GM12873 (cell line): ENCODE data around the gene TCTA.
A peak's percentile ranks its signal among the peaks of the same experiment; 100 is the strongest.

Source experiments
- CTCF ChIP-seq: IDR thresholded peaks from 2 replicates; pipeline ENCODE4 v1.5.1; 2012; ENCODE audit warnings: low read depth, mild to moderate bottlenecking, moderate library complexity, low read length, control low read depth; ENCODE audit not compliant: insufficient read depth; ENCODE audit errors: missing control alignments

TCTA gene

GRCh38 chr3:49424816-49425215 lies 12.6 kb downstream of the TCTA start:
- TF ChIP-seq CTCF: no peak

GRCh38 chr3:49427586-49427985 lies 15.4 kb downstream of the TCTA start:
- no peak for TF ChIP-seq CTCF

GRCh38 chr3:49428752-49429080 lies 16.5 kb downstream of the TCTA start:
- no peak for TF ChIP-seq CTCF

GRCh38 chr3:49434731-49435130 lies 22.5 kb downstream of the TCTA start:
- no peak for TF ChIP-seq CTCF

GRCh38 chr3:49445391-49445790 lies 33.2 kb downstream of the TCTA start:
- no peak for TF ChIP-seq CTCF

- no peak for TF ChIP-seq CTCF
Observed at GRCh38 chr3:49453621-49454020, 41.4 kb downstream of the TCTA start.

GRCh38 chr3:49454458-49454857 lies 42.2 kb downstream of the TCTA start:
- peak; percentile 37 for TF ChIP-seq CTCF
